ENCODE data around the gene ALKBH6. TPM values are rescaled to one million over a fixed set of nuclear protein-coding genes. Genes with fewer than 3 reads are reported as not detected.

ALKBH6 gene
- total and polyA plus RNA-seq, 3 donors from 2014 or later = 11.9 to 26.3 (median 22.8) TPM

GRCh38 chr19:36025541-36025940 is 11.5 kb upstream of the ALKBH6 start:
- H3K27me3 ChIP-seq = no peaks in the 10 kb centered on the region
- intact Hi-C loops (cut with DNase I; ENCODE audit: low total_unique reads) = no loop called here
- H3K27ac ChIP-seq = no peak overlapping the region
- H3K9me3 ChIP-seq = no peaks in the 10 kb centered on the region
- H3K36me3 ChIP-seq (ENCODE audit: low read depth, missing control alignments) = no peaks in the 10 kb centered on the region
- TF ChIP-seq CTCF (IDR thresholded peaks at IDR 0.05) (no peak), POLR2A (IDR thresholded peaks at IDR 0.05) (no peak)
- no peaks in the 10 kb centered on the region for H3K4me1 ChIP-seq
- H3K4me3 ChIP-seq = no peak overlapping the region
- no peak for DNase-seq
- 47 to 52% methylated on average over 1 of the region's 1 CpG for WGBS, 2 donors

GRCh38 chr19:36023432-36023831 is 9.4 kb upstream of the ALKBH6 start:
- WGBS, 2 donors = 87 to 89% methylated on average over 5 of the region's 5 CpGs
- intact Hi-C loops (cut with DNase I; ENCODE audit: low total_unique reads) = no loop called here
- Histone ChIP-seq H3K27ac (no peak overlapping the region), H3K4me3 (no peak overlapping the region), H3K4me1 (no peaks in the 10 kb centered on the region), H3K9me3 (no peaks in the 10 kb centered on the region), H3K27me3 (no peaks in the 10 kb centered on the region), H3K36me3 (ENCODE audit: low read depth, missing control alignments) (no peaks in the 10 kb centered on the region)
- DNase-seq = no peak
- TF ChIP-seq CTCF (IDR thresholded peaks at IDR 0.05) (no peak), POLR2A (IDR thresholded peaks at IDR 0.05) (no peak)

- intact Hi-C loops (cut with DNase I; ENCODE audit: low total_unique reads) = no loop called here
- 88 to 95% methylated on average over 12 to 22 of the region's 22 CpGs for WGBS, 2 donors
- H3K4me1 ChIP-seq = no peaks in the 10 kb centered on the region
- no peak overlapping the region for H3K27ac ChIP-seq
- H3K4me3 ChIP-seq = no peak overlapping the region
- no peak for DNase-seq
- H3K27me3 ChIP-seq = no peaks in the 10 kb centered on the region
- no peaks in the 10 kb centered on the region for H3K36me3 ChIP-seq (ENCODE audit: low read depth, missing control alignments)
- no peaks in the 10 kb centered on the region for H3K9me3 ChIP-seq
- no peak for TF ChIP-seq CTCF (IDR thresholded peaks at IDR 0.05)
- TF ChIP-seq POLR2A (IDR thresholded peaks at IDR 0.05) = no peak
Observed at GRCh38 chr19:36019061-36019670, 5.2 kb upstream of the ALKBH6 start.

GRCh38 chr19:36013280-36014011 is 567 bp downstream of the ALKBH6 start:
- TF ChIP-seq CTCF (IDR thresholded peaks at IDR 0.05) (no peak), POLR2A (IDR thresholded peaks at IDR 0.05) (no peak)
- no peaks in the 10 kb centered on the region for H3K9me3 ChIP-seq
- peak overlapping the region; percentile 63 to 74 for H3K27ac ChIP-seq
- peaks cover 13% of the 10 kb centered on the region for H3K4me1 ChIP-seq
- no peaks in the 10 kb centered on the region for H3K36me3 ChIP-seq (ENCODE audit: low read depth, missing control alignments)
- DNase-seq = no peak
- WGBS, 2 donors = 24 to 26% methylated on average over 15 of the region's 15 CpGs
- peak overlapping the region; percentile 68 to 71 for H3K4me3 ChIP-seq
- intact Hi-C loops (cut with DNase I; ENCODE audit: low total_unique reads) = no loop called here
- H3K27me3 ChIP-seq = no peaks in the 10 kb centered on the region
